Medulla oblongata (tissue), 1 donor: ENCODE results near the gene ZNF841.
"Not testable (repeated sequence)": the region's sequence is repeated elsewhere in the genome, so short reads cannot be mapped to it uniquely, and the experiment has no call there.

Experiments
- DNase-seq: peaks from one replicate; pipeline ENCODE4 v3.0.0-alpha.2; 2015; ENCODE audit errors: extremely low spot score

ZNF841 gene

GRCh38 chr19:52066258-52066863, 29.2 kb downstream of the ZNF841 start:
- no peak for DNase-seq

DNA sequence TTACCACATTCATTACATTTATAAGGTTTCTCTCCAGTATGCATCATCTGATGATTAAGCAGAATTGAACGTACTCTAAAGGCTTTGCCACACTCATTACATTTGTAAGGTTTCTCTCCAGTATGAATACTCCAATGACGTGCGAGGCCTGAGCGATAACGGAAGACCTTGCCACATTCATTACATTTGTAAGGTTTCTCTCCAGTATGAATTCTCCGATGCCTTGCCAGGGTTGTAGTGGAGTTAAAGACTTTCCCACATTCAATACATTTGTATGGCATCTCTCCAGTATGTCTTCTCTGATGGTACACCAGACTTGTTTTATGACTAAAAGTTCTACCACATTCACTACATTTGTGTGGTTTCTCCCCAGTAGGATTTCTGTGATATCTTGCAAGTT, 30.2 kb downstream of the ZNF841 start:
- DNase-seq: no peak

DNA sequence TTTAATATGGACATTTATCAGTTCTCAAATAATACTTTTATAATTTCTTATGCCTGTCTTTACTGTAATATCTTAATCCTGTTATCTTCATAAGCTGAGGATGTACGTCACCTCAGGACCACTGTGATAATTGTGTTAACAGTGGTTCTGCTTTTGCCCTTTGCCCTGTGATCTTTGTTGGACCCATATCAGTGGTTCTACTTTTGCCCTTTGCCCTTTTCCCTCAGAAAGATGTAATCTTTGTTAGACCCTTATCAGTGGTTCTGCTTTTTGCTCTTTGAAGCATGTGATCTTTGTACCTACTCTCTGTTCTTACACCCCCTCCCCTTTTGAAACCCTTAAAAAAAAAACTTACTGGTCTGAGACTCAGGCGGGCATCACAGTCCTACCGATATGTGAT, 39.1 kb downstream of the ZNF841 start:
- not testable (repeated sequence) for DNase-seq

- not testable (repeated sequence) for DNase-seq
Measured at GRCh38 chr19:52051736-52052135, 43.8 kb downstream of the ZNF841 start.

DNA sequence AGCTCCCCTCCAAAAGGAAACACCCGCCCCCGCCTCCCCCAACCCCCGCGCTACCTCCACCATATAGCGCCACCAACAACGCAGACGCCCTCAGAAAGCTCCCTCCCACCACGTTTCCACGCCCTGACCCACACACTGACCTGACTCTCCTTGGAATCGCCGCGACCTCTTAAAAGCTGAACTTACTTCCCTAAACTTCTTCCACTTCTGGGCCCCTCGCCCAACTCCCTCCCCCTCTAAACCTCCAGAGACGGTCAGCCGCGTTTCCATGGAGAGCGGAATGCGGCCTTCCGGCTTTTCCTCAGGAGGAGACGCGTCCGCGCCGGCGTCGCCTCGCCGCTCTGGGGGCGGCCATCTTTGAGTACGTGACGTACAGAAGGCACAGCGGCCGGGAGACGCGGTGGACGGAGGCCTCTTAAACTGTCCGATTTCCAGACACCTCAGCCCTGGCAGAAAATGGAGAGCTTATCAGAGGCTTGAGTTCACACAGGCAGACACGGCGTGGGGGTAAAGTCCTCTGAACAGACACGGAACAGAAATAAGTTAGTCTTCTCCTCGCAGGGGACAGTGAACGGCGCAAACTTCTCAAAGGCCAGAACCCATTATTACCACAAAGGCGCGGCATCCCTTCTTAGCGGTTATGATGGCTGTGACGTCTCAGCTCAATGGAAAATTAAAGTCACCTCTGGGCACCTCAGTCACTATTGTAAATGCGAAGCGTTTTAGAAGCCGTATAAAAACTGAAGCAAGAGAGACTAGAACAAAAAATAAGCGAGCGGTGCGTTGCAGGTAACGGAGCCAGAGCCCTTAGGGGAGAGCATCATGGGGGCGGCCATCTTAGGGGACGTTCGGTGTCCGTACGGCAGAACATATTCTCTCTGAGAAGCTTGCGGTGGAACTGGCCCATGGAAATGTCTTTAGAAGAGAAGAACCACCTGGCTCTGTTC, 46.7 kb downstream of the ZNF841 start, which contains the start of gene ZNF432:
TSS of gene ZNF432 (minus strand) at position 284 of the 947 bp plus-strand sequence. CDS start 1,970 bp downstream, outside the sequence.
- DNase-seq: peak; percentile 96

GRCh38 chr19:52039169-52039568, 56.4 kb downstream of the ZNF841 start:
- DNase-seq: no peak

GRCh38 chr19:52034051-52034728, 61.4 kb downstream of the ZNF841 start:
- DNase-seq: no peak

DNA sequence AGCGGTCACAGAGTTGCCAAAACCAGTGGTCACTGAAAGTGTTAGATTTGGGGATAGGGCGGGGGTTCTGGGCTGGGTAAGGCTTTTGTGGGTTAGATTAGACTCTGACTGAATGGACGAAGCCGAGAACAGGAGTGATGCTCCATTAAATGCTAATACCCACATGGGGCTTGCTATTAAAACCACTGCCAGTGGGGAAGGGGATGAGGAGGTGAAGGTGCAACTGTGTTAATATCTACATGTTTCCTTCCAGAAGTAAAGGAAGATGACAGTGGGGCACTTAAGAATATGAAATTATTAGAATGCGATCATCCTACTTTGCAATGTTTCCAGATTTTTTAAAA, 66.8 kb downstream of the ZNF841 start:
- DNase-seq: no peak

- peak; percentile 93 for DNase-seq
Measured at GRCh38 chr19:52028027-52028779, 67.4 kb downstream of the ZNF841 start, which contains the start of gene ZNF614. ZNF614 (minus strand) TSS chr19:52028379; CDS start chr19:52025745, 2,634 bp downstream.

DNA sequence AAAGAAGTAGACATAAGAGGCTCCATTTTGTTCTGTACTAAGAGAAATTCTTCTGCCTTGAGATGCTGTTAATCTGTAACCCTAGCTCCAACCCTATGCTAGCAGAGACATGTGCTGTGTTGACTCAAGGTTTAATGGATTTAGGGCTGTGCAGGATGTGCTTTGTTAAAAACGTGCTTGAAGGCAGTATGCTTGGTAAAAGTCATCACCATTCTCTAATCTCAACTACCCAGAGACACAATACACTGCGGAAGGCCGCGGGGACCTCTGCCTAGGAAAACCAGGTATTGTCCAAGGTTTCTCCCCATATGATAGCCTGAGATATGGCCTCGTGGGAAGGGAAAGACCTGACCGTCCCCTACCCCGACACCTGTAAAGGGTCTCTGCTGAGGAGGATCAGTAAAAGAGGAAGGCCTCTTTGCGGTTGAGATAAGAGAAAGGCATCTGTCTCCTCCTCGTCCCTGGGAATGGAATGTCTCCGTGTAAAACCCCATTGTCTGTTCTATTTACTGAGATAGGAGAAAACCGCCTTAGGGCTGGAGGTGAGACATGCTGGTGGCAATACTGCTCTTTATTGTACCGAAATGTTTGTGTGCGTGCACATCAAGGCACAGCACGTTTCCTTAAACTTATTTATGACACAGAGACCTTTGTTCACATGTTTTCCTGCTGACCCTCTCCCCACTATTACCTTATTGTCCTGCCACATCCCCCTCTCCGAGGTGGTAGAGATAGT, 69.1 kb downstream of the ZNF841 start:
- not testable (repeated sequence) for DNase-seq

DNA sequence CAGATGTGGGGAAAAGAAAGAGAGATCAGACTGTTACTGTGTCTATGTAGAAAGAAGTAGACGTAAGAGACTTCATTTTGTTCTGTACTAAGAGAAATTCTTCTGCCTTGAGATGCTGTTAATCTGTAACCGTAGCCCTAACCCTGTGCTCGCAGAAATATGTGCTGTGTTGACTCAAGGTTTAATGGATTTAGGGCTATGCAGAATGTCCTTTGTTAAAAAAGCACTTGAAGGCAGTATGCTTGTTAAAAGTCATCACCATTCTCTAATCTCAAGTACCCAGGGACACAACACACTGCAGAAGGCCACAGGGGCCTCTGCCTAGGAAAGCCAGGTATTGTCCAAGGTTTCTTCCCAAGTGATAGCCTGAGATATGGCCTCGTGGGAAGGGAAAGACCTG, 71.1 kb downstream of the ZNF841 start:
- not testable (repeated sequence) for DNase-seq

DNA sequence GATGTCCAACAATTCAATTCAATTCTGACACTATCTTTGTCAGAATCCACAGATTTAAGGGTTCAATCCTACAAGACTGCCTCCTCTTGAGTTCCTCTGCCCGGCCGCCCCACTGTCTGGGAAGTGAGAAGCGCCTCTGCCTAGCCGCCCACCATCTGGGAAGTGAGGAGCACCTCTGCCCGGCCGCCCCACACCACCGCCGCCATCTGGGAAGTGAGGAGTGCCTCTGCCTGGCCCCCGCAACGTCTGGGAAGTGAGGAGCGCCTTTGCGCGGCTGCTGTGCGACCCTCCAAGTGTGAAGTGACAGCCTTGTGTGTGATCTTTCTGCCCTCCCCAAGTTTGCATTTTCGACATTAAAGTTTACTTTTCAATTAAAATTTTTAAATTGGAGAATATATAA, 73.4 kb downstream of the ZNF841 start:
- no peak for DNase-seq

GRCh38 chr19:52020506-52020905, 75.1 kb downstream of the ZNF841 start:
- DNase-seq: no peak
